HepG2 (cell line): ENCODE results near the gene UNC50. TPM values are rescaled to one million over a fixed set of nuclear protein-coding genes. Genes with fewer than 3 reads are reported as not detected.

Experiments
- ATAC-seq: fragments of 200-7000 bp; cut with Tn5 transposase; 3 replicates; pipeline ENCODE4 v1.9.1; 2020; ENCODE audit warnings: mild to moderate bottlenecking, moderate library complexity
- BruUV-seq: library from RNA; stranded (reverse); fragments of 400-500 nt; replicated peaks from 2 replicates; lab custom pipeline; 2021; lab: Mats Ljungman, UMichigan
- CTCF ChIA-PET: fragments of 300-600 bp; formaldehyde crosslinking; extraction: SDS; loops from one replicate; lab custom pipeline; 2021; ENCODE audit warnings: low total read pairs, inconsistent platforms, low intra/inter-chr PET ratio; lab: Yijun Ruan, JAX
- POLR2A ChIA-PET: fragments of 350-600 bp; sonication (Branson Sonifier 250); formaldehyde crosslinking; loops from one replicate; lab custom pipeline; 2020; ENCODE audit warnings: antibody characterized with exemption, inconsistent platforms; lab: Yijun Ruan, JAX
- DNase-seq: peaks from one replicate; pipeline ENCODE4 v3.0.0-alpha.2; 2015; ENCODE audit warnings: low spot score
- FAIRE-seq: peaks from 3 replicates; lab custom pipeline; 2011; peaks lifted over from hg19 to GRCh38; lab: Jason Lieb, UNC
- H2AFZ ChIP-seq: one replicate; pipeline ENCODE4 v1.6.1; 2011; ENCODE audit warnings: low read length, inconsistent platforms
- H3K27ac ChIP-seq: fragments of 300-600 bp; 3 replicates; pipeline ENCODE4 v1.8.0; 2011; ENCODE audit warnings: mixed run types, mild to moderate bottlenecking, mixed read lengths, low read length, inconsistent platforms; ENCODE audit not compliant: insufficient read depth; ENCODE audit errors: extremely low read length
- H3K27me3 ChIP-seq, 2 experiments: fragments of 200-600 bp in 1 of 2; 2 replicates in 1 of 2; 3 replicates in 1 of 2; pipeline versions ENCODE4 v1.6.0 to v1.8.0; 2011; ENCODE audit warnings: low read length in 2 of 2, mild to moderate bottlenecking in 2 of 2, moderate library complexity in 2 of 2, inconsistent platforms in 1 of 2; ENCODE audit not compliant: insufficient read depth in 2 of 2, control insufficient read depth in 1 of 2
- H3K36me3 ChIP-seq, 2 experiments: fragments of 200-600 bp in 1 of 2; replicated peaks in 1 of 2; 2 replicates in 1 of 2; 3 replicates in 1 of 2; pipeline versions ENCODE4 v1.5.1 to v1.8.0; 2011; ENCODE audit warnings: low read length in 2 of 2, inconsistent platforms in 1 of 2; ENCODE audit not compliant: insufficient read depth in 2 of 2, control insufficient read depth in 1 of 2
- H3K4me1 ChIP-seq: 2 replicates; pipeline ENCODE4 v1.5.1; 2012; ENCODE audit warnings: low read length, inconsistent platforms; ENCODE audit not compliant: insufficient read depth
- H3K4me2 ChIP-seq: 2 replicates; pipeline ENCODE4 v1.6.0; 2011; ENCODE audit warnings: low read depth, low read length, inconsistent platforms
- H3K4me3 ChIP-seq, 3 experiments: fragments of 200-600 bp in 1 of 3; sonication (generic), shearing (Covaris generic) in 1 of 3; replicated peaks in 1 of 3; 2 replicates each; pipeline ENCODE4 v1.5.1; 2011 to 2016; ENCODE audit warnings: low read length in 3 of 3, inconsistent platforms in 2 of 3, low read depth in 2 of 3, mild to moderate bottlenecking in 2 of 3, control low read depth in 1 of 3, mixed read lengths in 1 of 3; ENCODE audit not compliant: insufficient read depth in 1 of 3
- H3K79me2 ChIP-seq: one replicate; pipeline ENCODE4 v1.6.1; 2011; ENCODE audit warnings: low read length, inconsistent platforms; ENCODE audit not compliant: insufficient read depth
- H3K9ac ChIP-seq: 2 replicates; pipeline ENCODE4 v1.6.0; 2011; ENCODE audit warnings: mild to moderate bottlenecking, low read depth, low read length, inconsistent platforms; ENCODE audit not compliant: insufficient read depth
- H3K9me3 ChIP-seq: 2 replicates; pipeline ENCODE4 v1.5.1; 2012; ENCODE audit warnings: mild to moderate bottlenecking, low read length
- H4K20me1 ChIP-seq: 2 replicates; pipeline ENCODE4 v1.6.0; 2011; ENCODE audit warnings: inconsistent platforms, mild to moderate bottlenecking, low read length, moderate library complexity; ENCODE audit not compliant: insufficient read depth
- KIAA2018 ChIP-seq: sonication (generic); formaldehyde crosslinking; IDR thresholded peaks from 2 replicates; pipeline ENCODE4 v1.5.0; 2020; ENCODE audit warnings: mild to moderate bottlenecking, missing genetic modification reagents, borderline replicate concordance
- MIER2 ChIP-seq: IDR thresholded peaks from 2 replicates; pipeline ENCODE4 v1.6.1; 2016; ENCODE audit warnings: missing biosample characterization, missing genetic modification reagents
- MTERF4 ChIP-seq: sonication (generic); formaldehyde crosslinking; IDR thresholded peaks from 2 replicates; pipeline ENCODE4 v1.8.0; 2023; ENCODE audit warnings: mild to moderate bottlenecking, missing genetic modification reagents
- NCOA1 ChIP-seq: sonication (generic); formaldehyde crosslinking; IDR thresholded peaks from 2 replicates; pipeline ENCODE4 v1.9.0; 2021; ENCODE audit warnings: missing genetic modification reagents
- SMAD3 ChIP-seq: sonication (generic); formaldehyde crosslinking; IDR thresholded peaks from 2 replicates; pipeline ENCODE4 v1.4.0; 2020; ENCODE audit warnings: missing genetic modification reagents
- THYN1 ChIP-seq: sonication (generic); formaldehyde crosslinking; IDR thresholded peaks from 2 replicates; pipeline ENCODE4 v1.8.1; 2023; ENCODE audit warnings: low read depth, mild to moderate bottlenecking, moderate library complexity, missing genetic modification reagents, borderline replicate concordance
- ZBTB33 ChIP-seq: sonication (generic); formaldehyde crosslinking; IDR thresholded peaks from 2 replicates; pipeline ENCODE4 v1.4.0; 2020; ENCODE audit warnings: missing genetic modification reagents
- ZFP82 ChIP-seq: sonication (generic); formaldehyde crosslinking; IDR thresholded peaks from 2 replicates; pipeline ENCODE4 v1.5.1; 2020; ENCODE audit warnings: mild to moderate bottlenecking, missing genetic modification reagents, borderline replicate concordance
- ZNF772 ChIP-seq: sonication (generic); formaldehyde crosslinking; IDR thresholded peaks from 2 replicates; pipeline ENCODE4 v1.5.0; 2020; ENCODE audit warnings: mild to moderate bottlenecking, missing genetic modification reagents
- ZSCAN22 ChIP-seq: sonication (generic); formaldehyde crosslinking; IDR thresholded peaks from 2 replicates; pipeline ENCODE4 v1.4.0; 2020; ENCODE audit warnings: mild to moderate bottlenecking, missing genetic modification reagents
- WGBS: methylation state at CpG from one replicate; pipeline ENCODE4 v1.1.6; 2017; ENCODE audit warnings: low lambda C conversion rate; 5-methylcytosine and 5-hydroxymethylcytosine counted together
- in situ Hi-C: cut with HindIII; loops from 2 replicates; pipeline ENCODE4 v1.10.0; 2017; ENCODE audit warnings: low pct_unique_long_range_greater_than_20kb; ENCODE audit not compliant: extremely low pct_ligation_motif_present
- intact Hi-C: fragments of 100-400 bp; cut with micrococcal nuclease; formaldehyde crosslinking; loops from one replicate; pipeline ENCODE4 v1.10.0; 2022; ENCODE audit not compliant: unreplicated experiment
- polyA plus RNA-seq, 8 experiments: library from polyadenylated mRNA; depleted of rRNA in 3 of 8; stranded (reverse) in 7 of 8; unstranded in 1 of 8; fragments of >200 nt; fragmentation: Illumina TruSeq in 4 of 8; extraction: Trizol in 4 of 8; gene quantifications; 2 replicates each; pipeline versions ENCODE4 v1.2.1 to v1.2.3, GENCODE V29; 2011 to 2016; ENCODE audit warnings: low read depth in 4 of 8, missing spikeins in 1 of 8, mixed read lengths in 1 of 8; ENCODE audit not compliant: insufficient read depth in 1 of 8
- total RNA-seq, 5 experiments: library from RNA; depleted of rRNA; stranded (reverse); fragments of >200 nt; fragmentation: Illumina TruSeq; extraction: Trizol; gene quantifications; 2 replicates each; pipeline ENCODE4 v1.2.3, GENCODE V29; 2016; ENCODE audit warnings: low read depth in 1 of 5

The UNC50 gene
- total and polyA plus RNA-seq, 2 of the 13 experiments (the other 11 are each of a cell fraction or from before 2014, with no cell fraction given): 92.6 to 95.6 TPM

- ChIA-PET POLR2A (interaction anchor here (0.7 to 1.4 kb wide), 6 partner anchors 9 to 532 kb away, joined by 3 to 6 read pairs (median 4); partner anchors contain the start of gene C2orf15), CTCF (no interaction called here)
- Histone ChIP-seq H3K4me1 (peaks cover 41% of the 10 kb centered on the region), H4K20me1 (peaks cover 4% of the 10 kb centered on the region), H3K36me3 (peaks cover 10 to 26% of the 10 kb centered on the region in 2 experiments), H3K9me3 (no peaks in the 10 kb centered on the region), H3K4me2 (peak overlapping the region; percentile 87), H3K27ac (peak overlapping the region; percentile 88), H3K4me3 (peak overlapping the region; percentile 95 to 98 (median 97)), H3K9ac (peak overlapping the region; percentile 99), H3K79me2 (peaks cover 69% of the 10 kb centered on the region), H2AFZ (no peak overlapping the region), H3K27me3 (no peaks in the 10 kb centered on the region; a peak in 1 of 5 replicates)
- FAIRE-seq: no peak
- WGBS: 2% methylated on average over 14 of the region's 29 CpGs
- no peak for DNase-seq
- in situ Hi-C loops (no loop called here), intact Hi-C loops (loop anchor here (2.0 to 10.0 kb wide), 3 partner anchors 40 to 728 kb away; partner anchors contain the start of genes EIF5B, INPP4A and TXNDC9)
- ATAC-seq: peak; percentile 43
- BruUV-seq: TSS peak; percentile 65
- no peak for TF ChIP-seq NCOA1
- TF ChIP-seq ZBTB33 (CRISPR knock-in tag): no peak
- peak; percentile 93; the same call in 1 of the 2 replicates for TF ChIP-seq THYN1 (CRISPR knock-in tag)
- no peak for TF ChIP-seq SMAD3
- TF ChIP-seq MIER2 (CRISPR knock-in tag): no peak
- no peak for TF ChIP-seq KIAA2018 (CRISPR knock-in tag)
- no peak for TF ChIP-seq ZFP82 (CRISPR knock-in tag)
- TF ChIP-seq MTERF4 (CRISPR knock-in tag): no peak
- TF ChIP-seq ZSCAN22 (CRISPR knock-in tag): no peak
- no peak for TF ChIP-seq ZNF772 (CRISPR knock-in tag)
Measured at GRCh38 chr2:98608962-98609604, 694 bp downstream of the UNC50 start.
